Osteoblast (primary cell): ENCODE results near the gene PHLDB1. TPM values are rescaled to one million over a fixed set of nuclear protein-coding genes. Genes with fewer than 3 reads are reported as not detected.
A peak's percentile ranks its signal among the peaks of the same experiment; 100 is the strongest.
"Not testable (repeated sequence)": the region's sequence is repeated elsewhere in the genome, so short reads cannot be mapped to it uniquely, and the experiment has no call there.

Experiments used
- DNase-seq: peaks from one replicate; pipeline ENCODE4 v3.0.0; 2011; ENCODE audit warnings: low spot score, mixed read lengths; ENCODE audit not compliant: insufficient read length; ENCODE audit errors: missing footprints
- H2AFZ ChIP-seq: 2 replicates; pipeline ENCODE4 v1.6.0; 2011; ENCODE audit warnings: mild to moderate bottlenecking, low read length
- H3K27ac ChIP-seq: 2 replicates; pipeline ENCODE4 v1.5.1; 2011; ENCODE audit warnings: mild to moderate bottlenecking, low read depth, low read length, moderate library complexity
- H3K27me3 ChIP-seq: 2 replicates; pipeline ENCODE4 v1.6.0; 2012; ENCODE audit warnings: mild to moderate bottlenecking, control low read depth, inconsistent platforms, low read length, moderate library complexity; ENCODE audit not compliant: insufficient read depth
- H3K36me3 ChIP-seq: 2 replicates; pipeline ENCODE4 v1.5.1; 2011; ENCODE audit warnings: mild to moderate bottlenecking, low read length, control low read depth, moderate library complexity; ENCODE audit not compliant: insufficient read depth
- H3K4me1 ChIP-seq: 2 replicates; pipeline ENCODE4 v1.5.1; 2011; ENCODE audit warnings: mild to moderate bottlenecking, low read length, control low read depth, moderate library complexity; ENCODE audit not compliant: insufficient read depth
- H3K4me2 ChIP-seq: 2 replicates; pipeline ENCODE4 v1.6.0; 2011; ENCODE audit warnings: mild to moderate bottlenecking, low read length; ENCODE audit not compliant: insufficient read depth
- H3K4me3 ChIP-seq: fragments of 200-600 bp; sonication (generic); 3 replicates; pipeline ENCODE4 v1.5.1; 2012; ENCODE audit warnings: mild to moderate bottlenecking, low read length, inconsistent platforms; ENCODE audit not compliant: insufficient read depth
- H3K79me2 ChIP-seq: 2 replicates; pipeline ENCODE4 v1.6.0; 2012; ENCODE audit warnings: mild to moderate bottlenecking, low read length, control low read depth, inconsistent platforms; ENCODE audit not compliant: insufficient read depth
- H3K9me3 ChIP-seq: 2 replicates; pipeline ENCODE4 v1.5.1; 2011; ENCODE audit warnings: low read depth, low read length, control low read depth
- H4K20me1 ChIP-seq: 2 replicates; pipeline ENCODE4 v1.6.0; 2012; ENCODE audit warnings: mild to moderate bottlenecking, low read length, control low read depth; ENCODE audit not compliant: insufficient read depth
- total RNA-seq: library from RNA; depleted of rRNA; stranded (reverse); fragments of >200 nt; gene quantifications from 2 replicates; pipeline ENCODE4 v1.2.3, GENCODE V29; 2012
- TF ChIP-seq, protein P1 (sequence below): IDR thresholded peaks from 2 replicates; pipeline ENCODE4 v1.5.1; 2011; ENCODE audit warnings: mild to moderate bottlenecking, low read depth, low read length, moderate library complexity; ENCODE audit errors: extremely low read depth

PHLDB1 gene
- total RNA-seq, 1 donor, result 96.3 TPM

DNA sequence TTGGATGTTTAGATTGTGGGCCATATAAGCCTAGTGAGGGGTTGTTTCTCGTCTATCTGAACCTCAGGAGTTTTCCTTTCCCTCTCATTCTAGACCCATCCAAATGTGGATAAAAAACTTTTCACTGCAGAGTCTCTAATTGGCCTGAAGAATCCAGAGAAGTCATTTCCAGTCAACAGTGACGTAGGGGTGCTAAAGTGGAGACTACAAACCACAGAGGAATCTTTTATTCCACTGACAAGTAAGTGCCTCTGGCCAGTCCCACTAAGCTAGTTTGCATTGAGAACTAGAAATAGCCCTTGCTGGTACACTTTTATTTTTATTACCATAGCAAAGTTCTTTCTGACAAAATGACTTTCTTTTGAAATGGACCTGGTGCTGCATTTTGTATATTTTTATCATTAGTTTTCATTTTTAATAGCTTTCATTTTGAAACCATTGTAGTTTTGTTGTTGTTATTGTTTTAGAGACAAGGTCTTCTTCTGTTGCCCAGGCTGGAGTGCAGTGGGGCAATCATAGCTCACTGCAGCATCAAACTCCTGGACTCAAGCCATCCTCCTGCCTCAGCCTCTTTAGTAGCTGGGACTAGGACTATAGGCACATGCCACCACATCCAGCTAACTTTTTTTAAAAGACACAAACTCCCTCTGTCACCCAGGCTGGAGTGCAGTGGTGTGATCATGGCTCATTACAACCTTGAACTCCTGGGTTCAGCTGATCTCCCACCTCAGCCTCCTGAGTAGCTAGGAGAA, 14.6 kb upstream of the PHLDB1 start:
- H4K20me1 ChIP-seq, result peaks cover 38% of the 10 kb centered on the region
- no peaks in the 10 kb centered on the region for H3K27me3 ChIP-seq
- H3K79me2 ChIP-seq, result peaks cover 45% of the 10 kb centered on the region
- no peak overlapping the region for H3K4me3 ChIP-seq
- H3K36me3 ChIP-seq, result peaks cover 92% of the 10 kb centered on the region
- no peak overlapping the region for H3K4me2 ChIP-seq
- TF ChIP-seq, protein P1, sequence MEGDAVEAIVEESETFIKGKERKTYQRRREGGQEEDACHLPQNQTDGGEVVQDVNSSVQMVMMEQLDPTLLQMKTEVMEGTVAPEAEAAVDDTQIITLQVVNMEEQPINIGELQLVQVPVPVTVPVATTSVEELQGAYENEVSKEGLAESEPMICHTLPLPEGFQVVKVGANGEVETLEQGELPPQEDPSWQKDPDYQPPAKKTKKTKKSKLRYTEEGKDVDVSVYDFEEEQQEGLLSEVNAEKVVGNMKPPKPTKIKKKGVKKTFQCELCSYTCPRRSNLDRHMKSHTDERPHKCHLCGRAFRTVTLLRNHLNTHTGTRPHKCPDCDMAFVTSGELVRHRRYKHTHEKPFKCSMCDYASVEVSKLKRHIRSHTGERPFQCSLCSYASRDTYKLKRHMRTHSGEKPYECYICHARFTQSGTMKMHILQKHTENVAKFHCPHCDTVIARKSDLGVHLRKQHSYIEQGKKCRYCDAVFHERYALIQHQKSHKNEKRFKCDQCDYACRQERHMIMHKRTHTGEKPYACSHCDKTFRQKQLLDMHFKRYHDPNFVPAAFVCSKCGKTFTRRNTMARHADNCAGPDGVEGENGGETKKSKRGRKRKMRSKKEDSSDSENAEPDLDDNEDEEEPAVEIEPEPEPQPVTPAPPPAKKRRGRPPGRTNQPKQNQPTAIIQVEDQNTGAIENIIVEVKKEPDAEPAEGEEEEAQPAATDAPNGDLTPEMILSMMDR, result no peak
- no peak for DNase-seq
- no peaks in the 10 kb centered on the region for H3K9me3 ChIP-seq
- peaks cover 20% of the 10 kb centered on the region for H3K4me1 ChIP-seq
- H2AFZ ChIP-seq, result no peak overlapping the region
- peak overlapping the region; percentile 73 for H3K27ac ChIP-seq

DNA sequence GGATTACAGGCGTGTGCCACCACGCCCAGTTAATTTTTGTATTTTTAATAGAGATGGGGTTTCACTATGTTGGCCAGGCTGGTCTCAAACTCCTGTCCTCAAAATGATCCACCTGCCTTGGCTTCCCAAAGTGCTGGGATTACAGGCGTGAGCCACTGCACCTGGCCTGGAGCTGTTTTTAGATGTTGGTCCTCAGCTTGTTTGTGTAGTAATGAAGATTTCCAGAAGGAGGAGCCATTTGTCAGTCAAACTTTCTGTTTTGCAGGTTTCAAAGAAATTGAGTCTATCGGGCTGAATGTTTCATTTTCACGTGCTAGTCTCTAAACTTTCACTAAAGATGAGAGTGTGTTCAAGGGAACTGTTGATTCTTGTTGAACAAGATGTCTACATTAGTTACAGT, 12.4 kb upstream of the PHLDB1 start:
- Histone ChIP-seq H3K27ac (peak overlapping the region; percentile 71), H3K79me2 (peaks cover 38% of the 10 kb centered on the region), H3K4me1 (peaks cover 20% of the 10 kb centered on the region), H3K36me3 (peaks cover 90% of the 10 kb centered on the region), H4K20me1 (peaks cover 26% of the 10 kb centered on the region)
- not testable (repeated sequence) for H3K27me3 ChIP-seq, H3K4me3 ChIP-seq, H3K9me3 ChIP-seq, H3K4me2 ChIP-seq, H2AFZ ChIP-seq, DNase-seq
- TF ChIP-seq, protein P1, result peak; percentile 45

DNA sequence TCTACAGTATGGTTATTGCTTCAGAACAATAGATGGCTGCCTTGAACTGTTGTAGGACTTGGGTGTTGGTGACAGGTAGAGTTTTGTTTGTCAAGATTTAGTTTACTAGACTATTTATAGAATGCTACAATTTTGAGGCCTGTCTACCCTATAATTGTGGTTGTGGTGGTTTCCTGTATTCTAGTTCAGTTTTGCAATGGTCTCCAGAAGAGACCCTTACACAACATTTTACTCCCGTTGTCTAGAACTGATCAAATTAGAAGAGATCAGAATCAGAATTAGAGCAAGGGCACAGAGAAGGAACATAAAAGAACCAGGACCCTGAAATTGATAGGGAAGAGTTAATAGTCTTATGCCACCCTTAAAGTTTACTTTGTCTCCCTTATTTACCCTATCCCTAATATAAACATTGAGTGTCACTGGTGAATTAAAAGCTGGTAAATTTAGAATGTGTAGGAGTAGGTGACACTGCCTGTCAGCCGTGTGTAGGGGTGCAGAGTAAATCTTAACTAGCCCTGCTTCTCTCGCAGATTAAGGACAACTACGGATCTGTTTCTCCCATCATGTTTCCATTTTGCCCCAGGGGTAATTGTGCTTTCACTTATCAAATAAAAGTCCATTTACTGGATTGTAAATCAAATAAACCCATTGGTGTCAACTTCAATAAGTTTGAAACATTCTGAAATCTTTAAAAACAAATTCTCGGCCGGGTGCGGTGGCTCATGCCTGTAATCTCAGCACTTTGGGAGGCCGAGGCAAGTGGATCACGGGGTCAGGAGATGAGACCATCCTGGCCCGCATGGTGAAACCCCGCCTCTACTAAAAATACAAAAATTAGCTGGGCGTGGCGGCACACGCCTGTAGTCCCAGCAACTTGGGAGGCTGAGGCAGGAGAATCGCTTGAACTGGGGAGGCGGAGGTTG, 10.9 kb upstream of the PHLDB1 start:
- H4K20me1 ChIP-seq, result peaks cover 22% of the 10 kb centered on the region

More for the DNA sequence above, 10.9 kb upstream of the PHLDB1 start:
- Histone ChIP-seq H3K4me2 (no peak overlapping the region), H3K79me2 (peaks cover 35% of the 10 kb centered on the region), H2AFZ (no peak overlapping the region), H3K9me3 (no peaks in the 10 kb centered on the region), H3K4me3 (no peak overlapping the region), H3K36me3 (peaks cover 88% of the 10 kb centered on the region), H3K27ac (peak overlapping the region; percentile 6), H3K27me3 (no peaks in the 10 kb centered on the region), H3K4me1 (peaks cover 20% of the 10 kb centered on the region)
- TF ChIP-seq, protein P1, result no peak
- no peak for DNase-seq
